ENCODE results near the gene TMEM150B. TPM values are rescaled to one million over a fixed set of nuclear protein-coding genes. Genes with fewer than 3 reads are reported as not detected.

Gene TMEM150B
- polyA plus RNA-seq, 1 donor from 2014 or later: not detected

DNA sequence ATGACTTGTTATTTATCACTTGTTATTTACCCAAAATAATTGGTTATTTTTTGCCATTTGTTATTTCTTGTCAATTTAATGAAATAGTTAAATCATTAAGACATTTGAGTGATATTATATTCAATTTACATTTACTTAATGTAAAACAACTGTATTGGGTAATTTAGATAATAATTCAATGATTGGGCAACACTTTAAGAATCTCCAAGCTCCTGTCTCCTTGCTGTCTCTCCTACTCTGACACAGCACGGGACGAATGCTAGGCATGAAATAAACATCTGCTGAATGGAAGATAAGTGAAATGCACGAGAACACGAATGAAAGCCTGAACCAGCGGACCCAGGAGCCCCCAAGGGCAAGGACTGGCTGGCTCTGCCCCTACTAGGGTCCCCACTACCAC lies 60.6 kb downstream of the TMEM150B start:
- H4K20me1 ChIP-seq (ENCODE audit: insufficient read depth): no peaks in the 10 kb centered on the region
- no peak overlapping the region for H3K4me2 ChIP-seq (ENCODE audit: low read length)
- H3K27ac ChIP-seq (ENCODE audit: low read length): no peak overlapping the region
- no peak overlapping the region for H3K4me3 ChIP-seq (ENCODE audit: low read length)
- no peaks in the 10 kb centered on the region for H3K36me3 ChIP-seq (ENCODE audit: insufficient read depth, low read length)
- no peaks in the 10 kb centered on the region for H3K27me3 ChIP-seq (ENCODE audit: insufficient read depth, low read depth, low read length)
- TF ChIP-seq, protein P1, sequence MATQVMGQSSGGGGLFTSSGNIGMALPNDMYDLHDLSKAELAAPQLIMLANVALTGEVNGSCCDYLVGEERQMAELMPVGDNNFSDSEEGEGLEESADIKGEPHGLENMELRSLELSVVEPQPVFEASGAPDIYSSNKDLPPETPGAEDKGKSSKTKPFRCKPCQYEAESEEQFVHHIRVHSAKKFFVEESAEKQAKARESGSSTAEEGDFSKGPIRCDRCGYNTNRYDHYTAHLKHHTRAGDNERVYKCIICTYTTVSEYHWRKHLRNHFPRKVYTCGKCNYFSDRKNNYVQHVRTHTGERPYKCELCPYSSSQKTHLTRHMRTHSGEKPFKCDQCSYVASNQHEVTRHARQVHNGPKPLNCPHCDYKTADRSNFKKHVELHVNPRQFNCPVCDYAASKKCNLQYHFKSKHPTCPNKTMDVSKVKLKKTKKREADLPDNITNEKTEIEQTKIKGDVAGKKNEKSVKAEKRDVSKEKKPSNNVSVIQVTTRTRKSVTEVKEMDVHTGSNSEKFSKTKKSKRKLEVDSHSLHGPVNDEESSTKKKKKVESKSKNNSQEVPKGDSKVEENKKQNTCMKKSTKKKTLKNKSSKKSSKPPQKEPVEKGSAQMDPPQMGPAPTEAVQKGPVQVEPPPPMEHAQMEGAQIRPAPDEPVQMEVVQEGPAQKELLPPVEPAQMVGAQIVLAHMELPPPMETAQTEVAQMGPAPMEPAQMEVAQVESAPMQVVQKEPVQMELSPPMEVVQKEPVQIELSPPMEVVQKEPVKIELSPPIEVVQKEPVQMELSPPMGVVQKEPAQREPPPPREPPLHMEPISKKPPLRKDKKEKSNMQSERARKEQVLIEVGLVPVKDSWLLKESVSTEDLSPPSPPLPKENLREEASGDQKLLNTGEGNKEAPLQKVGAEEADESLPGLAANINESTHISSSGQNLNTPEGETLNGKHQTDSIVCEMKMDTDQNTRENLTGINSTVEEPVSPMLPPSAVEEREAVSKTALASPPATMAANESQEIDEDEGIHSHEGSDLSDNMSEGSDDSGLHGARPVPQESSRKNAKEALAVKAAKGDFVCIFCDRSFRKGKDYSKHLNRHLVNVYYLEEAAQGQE (IDR thresholded peaks at IDR 0.05; ENCODE audit: borderline replicate concordance): no peak
- no peak for TF ChIP-seq POLR2AphosphoS5 (IDR thresholded peaks at IDR 0.05)
- no peak for TF ChIP-seq SMC3 (conservative IDR thresholded peaks at IDR 0.05; ENCODE audit: poor library complexity)
- no peak for TF ChIP-seq MXI1 (conservative IDR thresholded peaks at IDR 0.05; ENCODE audit: poor library complexity, severe bottlenecking)
- TF ChIP-seq RAD21 (conservative IDR thresholded peaks at IDR 0.05): no peak
- TF ChIP-seq EP300 (conservative IDR thresholded peaks at IDR 0.05; ENCODE audit: poor library complexity, severe bottlenecking): no peak
- no peak overlapping the region for H3K9ac ChIP-seq (ENCODE audit: low read length)
- H3K79me2 ChIP-seq (replicated peaks; ENCODE audit: insufficient read depth, low read length): no peaks in the 10 kb centered on the region
- H3K9me3 ChIP-seq (ENCODE audit: low read length): no peaks in the 10 kb centered on the region
- H3F3A ChIP-seq (ENCODE audit: insufficient read depth, low read length, poor library complexity, severe bottlenecking): no peaks in the 10 kb centered on the region
- H3K9me2 ChIP-seq (ENCODE audit: insufficient read depth, low read length): no peaks in the 10 kb centered on the region
- no peak overlapping the region for H2AFZ ChIP-seq (ENCODE audit: low read depth, low read length)

Other genes with a start within 250 kb of the TMEM150B start
- gene EPS8L1, start 249.5 kb downstream of the TMEM150B start, polyA plus RNA-seq: 25.5 and 28.0 TPM in 2 replicates
- gene PPP1R12C, start 207.7 kb downstream of the TMEM150B start, polyA plus RNA-seq: 109 and 137 TPM in 2 replicates
- gene TNNT1, start 176.1 kb downstream of the TMEM150B start, polyA plus RNA-seq: 4.0 and 6.2 TPM in 2 replicates
- 22.5 and 22.6 TPM in 2 replicates for gene TNNI3, start 167.6 kb downstream of the TMEM150B start, polyA plus RNA-seq
- 0.38 and 2.2 TPM in 2 replicates for gene DNAAF3, start 158.7 kb downstream of the TMEM150B start, polyA plus RNA-seq
- gene SYT5, start 145.1 kb downstream of the TMEM150B start, polyA plus RNA-seq: 210 and 237 TPM in 2 replicates
- gene PTPRH, start 115.8 kb downstream of the TMEM150B start, polyA plus RNA-seq: 0.54 and 0.56 TPM in 2 replicates
- 0.84 and 2.3 TPM in 2 replicates for gene TMEM86B, start 96.6 kb downstream of the TMEM150B start, polyA plus RNA-seq
- 20.0 and 33.0 TPM in 2 replicates for gene PPP6R1, start 66.3 kb downstream of the TMEM150B start, polyA plus RNA-seq
- gene HSPBP1, start 45.2 kb downstream of the TMEM150B start, polyA plus RNA-seq: 61.1 and 86.8 TPM in 2 replicates
- 213 and 244 TPM in 2 replicates for gene BRSK1, start 41.3 kb downstream of the TMEM150B start, polyA plus RNA-seq
- 50.9 and 72.1 TPM in 2 replicates for gene KMT5C, start 14.5 kb upstream of the TMEM150B start, polyA plus RNA-seq
- gene COX6B2, start 29.4 kb upstream of the TMEM150B start, polyA plus RNA-seq: 0.17 TPM in 1 of 2 replicates, not detected in the other
- gene GARIN5B, start 37.9 kb upstream of the TMEM150B start, polyA plus RNA-seq: not detected in 2 replicates
- 0.62 and 1.7 TPM in 2 replicates for gene IL11, start 45.1 kb upstream of the TMEM150B start, polyA plus RNA-seq
- gene TMEM190, start 51.5 kb upstream of the TMEM150B start, polyA plus RNA-seq: not detected in 2 replicates
- gene TMEM238, start 59.0 kb upstream of the TMEM150B start, polyA plus RNA-seq: not detected in 2 replicates
- 135 and 195 TPM in 2 replicates for gene RPL28, start 60.6 kb upstream of the TMEM150B start, polyA plus RNA-seq
- gene UBE2S, start 82.4 kb upstream of the TMEM150B start, polyA plus RNA-seq: 119 and 188 TPM in 2 replicates
- 4.5 and 7.1 TPM in 2 replicates for gene SHISA7, start 118.0 kb upstream of the TMEM150B start, polyA plus RNA-seq
- gene ISOC2, start 136.3 kb upstream of the TMEM150B start, polyA plus RNA-seq: 47.7 and 48.1 TPM in 2 replicates
- 0.19 and 3.0 TPM in 2 replicates for gene C19orf85, start 139.4 kb upstream of the TMEM150B start, polyA plus RNA-seq
- gene ZNF628, start 151.3 kb upstream of the TMEM150B start, polyA plus RNA-seq: 0.37 and 0.68 TPM in 2 replicates
- gene NAT14, start 159.8 kb upstream of the TMEM150B start, polyA plus RNA-seq: 129 and 145 TPM in 2 replicates
- gene SSC5D, start 163.1 kb upstream of the TMEM150B start, polyA plus RNA-seq: 0.45 and 1.4 TPM in 2 replicates
- not detected in 2 replicates for gene SBK2, start 211.8 kb upstream of the TMEM150B start, polyA plus RNA-seq
- not detected in 2 replicates for gene SBK3, start 220.2 kb upstream of the TMEM150B start, polyA plus RNA-seq

Data from neural cell (in vitro differentiated cells).